HCT116 (cell line): Measurements from ENCODE around the gene RAD52.

Experiments
- CEBPB ChIP-seq: IDR thresholded peaks from 2 replicates; pipeline ENCODE4 v1.6.1; 2012; ENCODE audit warnings: low read depth
- EZH2 ChIP-seq: fragments of 200-600 bp; sonication (generic); IDR thresholded peaks from 2 replicates; pipeline ENCODE4 v1.6.1; 2017; ENCODE audit warnings: antibody characterized with exemption, mixed run types
- EZH2phosphoT487 ChIP-seq: fragments of 200-600 bp; IDR thresholded peaks from 2 replicates; pipeline ENCODE4 v1.6.1; 2018; ENCODE audit warnings: antibody characterized with exemption, borderline replicate concordance
- POLR2AphosphoS5 ChIP-seq: IDR thresholded peaks from 2 replicates; pipeline ENCODE4 v1.6.1; 2011; ENCODE audit warnings: mild to moderate bottlenecking, low read depth, low read length, moderate library complexity
- SRF ChIP-seq: IDR thresholded peaks from 2 replicates; pipeline ENCODE4 v1.6.1; 2012; ENCODE audit warnings: low read depth
- TF ChIP-seq, protein P1 (sequence below), 3 experiments: fragments of 200-600 bp in 1 of 3; sonication (generic) in 1 of 3; IDR thresholded peaks in 2 of 3; conservative IDR thresholded peaks in 1 of 3; 2 replicates each; pipeline ENCODE4 v1.5.1; 2012 to 2017; ENCODE audit warnings: low read depth in 2 of 3, low read length in 2 of 3, antibody characterized with exemption in 1 of 3, borderline replicate concordance in 1 of 3, control low read depth in 1 of 3, mild to moderate bottlenecking in 1 of 3, mixed read lengths in 1 of 3, mixed run types in 1 of 3, moderate library complexity in 1 of 3; ENCODE audit not compliant: insufficient read depth in 1 of 3

DNA sequence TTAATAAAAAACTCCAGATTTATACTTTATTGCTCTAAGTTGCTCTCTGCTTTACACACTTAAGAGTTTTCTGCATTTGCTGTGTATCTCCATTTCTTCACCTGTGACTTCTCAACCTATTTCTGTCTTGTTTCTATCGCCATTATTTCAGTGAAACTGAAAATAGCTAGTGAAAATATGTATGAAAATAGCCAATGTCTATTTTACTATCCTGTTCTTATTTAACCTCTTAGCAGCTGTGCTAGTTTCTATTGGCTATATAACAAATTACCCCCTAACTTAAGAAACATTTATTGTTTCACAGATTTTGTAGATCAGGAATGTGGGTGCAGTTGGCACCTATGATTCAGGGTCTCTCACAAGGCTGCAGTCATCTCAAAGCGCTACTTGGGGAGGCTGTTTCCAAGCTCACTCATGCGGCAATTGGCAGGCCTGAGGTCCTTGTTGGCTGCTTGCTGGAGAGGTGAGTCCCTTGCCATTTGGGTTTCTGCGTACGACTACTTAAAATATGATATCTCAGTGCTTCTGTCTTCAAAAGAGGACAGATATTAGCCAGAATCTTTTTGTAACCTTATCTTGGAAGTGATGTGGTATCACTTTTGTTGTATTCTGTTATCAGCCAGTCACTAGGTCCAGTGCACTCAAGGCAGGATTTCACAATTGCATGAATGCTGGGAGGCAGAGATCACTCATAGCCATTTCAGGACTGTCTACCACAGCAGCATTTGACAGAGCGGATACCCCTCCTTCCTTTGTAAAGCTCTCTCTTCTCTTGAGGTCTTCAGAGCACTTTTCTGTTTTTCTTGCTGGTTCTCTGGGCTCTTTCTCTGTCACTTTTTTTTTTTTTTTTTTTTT, 48.8 kb upstream of the RAD52 start:
- TF ChIP-seq EZH2phosphoT487: no peak
- no peak for TF ChIP-seq CEBPB
- TF ChIP-seq POLR2AphosphoS5: no peak
- no peak for TF ChIP-seq SRF
- TF ChIP-seq, protein P1, sequence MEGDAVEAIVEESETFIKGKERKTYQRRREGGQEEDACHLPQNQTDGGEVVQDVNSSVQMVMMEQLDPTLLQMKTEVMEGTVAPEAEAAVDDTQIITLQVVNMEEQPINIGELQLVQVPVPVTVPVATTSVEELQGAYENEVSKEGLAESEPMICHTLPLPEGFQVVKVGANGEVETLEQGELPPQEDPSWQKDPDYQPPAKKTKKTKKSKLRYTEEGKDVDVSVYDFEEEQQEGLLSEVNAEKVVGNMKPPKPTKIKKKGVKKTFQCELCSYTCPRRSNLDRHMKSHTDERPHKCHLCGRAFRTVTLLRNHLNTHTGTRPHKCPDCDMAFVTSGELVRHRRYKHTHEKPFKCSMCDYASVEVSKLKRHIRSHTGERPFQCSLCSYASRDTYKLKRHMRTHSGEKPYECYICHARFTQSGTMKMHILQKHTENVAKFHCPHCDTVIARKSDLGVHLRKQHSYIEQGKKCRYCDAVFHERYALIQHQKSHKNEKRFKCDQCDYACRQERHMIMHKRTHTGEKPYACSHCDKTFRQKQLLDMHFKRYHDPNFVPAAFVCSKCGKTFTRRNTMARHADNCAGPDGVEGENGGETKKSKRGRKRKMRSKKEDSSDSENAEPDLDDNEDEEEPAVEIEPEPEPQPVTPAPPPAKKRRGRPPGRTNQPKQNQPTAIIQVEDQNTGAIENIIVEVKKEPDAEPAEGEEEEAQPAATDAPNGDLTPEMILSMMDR (IDR thresholded peaks at IDR 0.05 in 2 of 3, conservative IDR thresholded peaks at IDR 0.05 in 1 of 3; ENCODE audit: borderline replicate concordance in 1 of 3, insufficient read depth in 1 of 3, low read depth in 2 of 3, low read length in 2 of 3): no peak
- TF ChIP-seq EZH2: no peak
